Tibial nerve (tissue), 4 donors: ENCODE data around the gene SSPN. TPM values are rescaled to one million over a fixed set of nuclear protein-coding genes. Genes with fewer than 3 reads are reported as not detected.

Experiments used
- DNase-seq, 2 donors: peaks; one replicate each; pipeline ENCODE4 v3.0.0-alpha.2; 2019; ENCODE audit warnings: low spot score in 2 of 2
- H3K27ac ChIP-seq, 4 donors: fragments of 200-600 bp; sonication (generic) in 3 of 4; one replicate each; pipeline ENCODE4 v1.5.1; 2017 to 2019; ENCODE audit warnings: mild to moderate bottlenecking in 1 of 4
- H3K27me3 ChIP-seq, 2 donors: fragments of 200-600 bp; sonication (generic) in 1 of 2; one replicate each; pipeline versions ENCODE4 v1.5.1 to v1.6.0; 2017 to 2019
- H3K36me3 ChIP-seq, 3 donors: fragments of 200-600 bp; sonication (generic); one replicate each; pipeline ENCODE4 v1.5.1; 2018 to 2019
- H3K4me1 ChIP-seq, 4 donors: fragments of 200-600 bp; sonication (generic) in 3 of 4; one replicate each; pipeline ENCODE4 v1.5.1; 2017 to 2019
- H3K4me3 ChIP-seq, 4 donors: fragments of 200-600 bp; sonication (generic) in 3 of 4; one replicate each; pipeline ENCODE4 v1.5.1; 2017 to 2019; ENCODE audit warnings: mild to moderate bottlenecking in 1 of 4, moderate library complexity in 1 of 4
- H3K9me3 ChIP-seq, 4 donors: fragments of 200-600 bp; sonication (generic) in 3 of 4; one replicate each; pipeline ENCODE4 v1.5.1; 2017 to 2019
- CTCF ChIP-seq, 5 experiments: fragments of 200-600 bp in 3 of 5; fragments of 450-650 bp in 2 of 5; sonication (generic) in 3 of 5; IDR thresholded peaks; one replicate each; pipeline ENCODE4 v1.5.1; 2016 to 2019; ENCODE audit warnings: antibody characterized with exemption in 5 of 5, mild to moderate bottlenecking in 3 of 5, moderate library complexity in 2 of 5
- EP300 ChIP-seq, 2 donors: sonication (generic); formaldehyde crosslinking; IDR thresholded peaks; one replicate each; pipeline ENCODE4 v1.6.1; 2017; ENCODE audit warnings: antibody characterized with exemption in 2 of 2, mild to moderate bottlenecking in 1 of 2
- POLR2A ChIP-seq, 2 donors: fragments of 450-650 bp; IDR thresholded peaks; one replicate each; pipeline ENCODE4 v1.6.1; 2017; ENCODE audit warnings: antibody characterized with exemption in 2 of 2, mild to moderate bottlenecking in 2 of 2, moderate library complexity in 2 of 2
- WGBS, 2 donors: methylation state at CpG; one replicate each; pipeline ENCODE4 v1.1.5; 2018; 5-methylcytosine and 5-hydroxymethylcytosine counted together
- total RNA-seq, 4 donors: library from RNA; depleted of rRNA; stranded (reverse); fragments of >200 nt; gene quantifications; one replicate each; pipeline ENCODE4 v1.1.0, GENCODE V29; 2016

The SSPN gene
- total RNA-seq, 4 donors from 2014 or later: 19.2 to 54.4 (median 45.2) TPM

GRCh38 chr12:26203167-26203780 is 7.9 kb downstream of the SSPN start:
- DNase-seq: no peak
- H3K27ac ChIP-seq: no peak overlapping the region
- no peaks in the 10 kb centered on the region for H3K27me3 ChIP-seq
- H3K36me3 ChIP-seq: no peaks in the 10 kb centered on the region
- no peaks in the 10 kb centered on the region for H3K9me3 ChIP-seq
- no peak for TF ChIP-seq POLR2A (IDR thresholded peaks at IDR 0.05)
- no peak for TF ChIP-seq CTCF (IDR thresholded peaks at IDR 0.05)
- no peak for TF ChIP-seq EP300 (IDR thresholded peaks at IDR 0.05)
- H3K4me1 ChIP-seq: peaks cover 0 to 41% (median 15%) of the 10 kb centered on the region in 4 donors
- no peak overlapping the region for H3K4me3 ChIP-seq
- 72 to 85% methylated on average over 4 of the region's 4 CpGs for WGBS, 2 donors

GRCh38 chr12:26204612-26205289 is 9.4 kb downstream of the SSPN start:
- Histone ChIP-seq H3K4me3 (no peak overlapping the region), H3K9me3 (no peaks in the 10 kb centered on the region), H3K27ac (peak overlapping the region in 2 of 4 donors; percentile 32 to 42), H3K36me3 (no peaks in the 10 kb centered on the region), H3K27me3 (no peaks in the 10 kb centered on the region), H3K4me1 (peaks cover 0 to 29% (median 14%) of the 10 kb centered on the region in 4 donors)
- TF ChIP-seq POLR2A (IDR thresholded peaks at IDR 0.05): no peak
- TF ChIP-seq CTCF (IDR thresholded peaks at IDR 0.05): no peak
- no peak for TF ChIP-seq EP300 (IDR thresholded peaks at IDR 0.05)
- DNase-seq: peak in 1 of 2 donors; percentile 59
- 40 to 41% methylated on average over 9 of the region's 9 CpGs for WGBS, 2 donors

- 53 to 67% methylated on average over 2 of the region's 2 CpGs for WGBS, 2 donors
- no peak for DNase-seq
- Histone ChIP-seq H3K27me3 (no peaks in the 10 kb centered on the region), H3K27ac (peak overlapping the region in 2 of 4 donors; percentile 32 to 42), H3K4me1 (peaks cover 0 to 26% (median 14%) of the 10 kb centered on the region in 4 donors), H3K9me3 (no peaks in the 10 kb centered on the region), H3K36me3 (no peaks in the 10 kb centered on the region), H3K4me3 (no peak overlapping the region)
- TF ChIP-seq POLR2A (IDR thresholded peaks at IDR 0.05) (no peak), EP300 (IDR thresholded peaks at IDR 0.05) (no peak), CTCF (IDR thresholded peaks at IDR 0.05) (no peak)
Measured at GRCh38 chr12:26205298-26205697, 9.9 kb downstream of the SSPN start.

GRCh38 chr12:26205941-26206340 is 10.6 kb downstream of the SSPN start:
- DNase-seq: no peak
- H3K9me3 ChIP-seq: no peaks in the 10 kb centered on the region
- no peak overlapping the region for H3K4me3 ChIP-seq
- no peaks in the 10 kb centered on the region for H3K27me3 ChIP-seq
- no peak for TF ChIP-seq POLR2A (IDR thresholded peaks at IDR 0.05)
- H3K27ac ChIP-seq: no peak overlapping the region
- H3K4me1 ChIP-seq: peaks cover 0 to 26% (median 14%) of the 10 kb centered on the region in 4 donors
- 47 to 65% methylated on average over 6 of the region's 6 CpGs for WGBS, 2 donors
- H3K36me3 ChIP-seq: no peaks in the 10 kb centered on the region

DNA sequence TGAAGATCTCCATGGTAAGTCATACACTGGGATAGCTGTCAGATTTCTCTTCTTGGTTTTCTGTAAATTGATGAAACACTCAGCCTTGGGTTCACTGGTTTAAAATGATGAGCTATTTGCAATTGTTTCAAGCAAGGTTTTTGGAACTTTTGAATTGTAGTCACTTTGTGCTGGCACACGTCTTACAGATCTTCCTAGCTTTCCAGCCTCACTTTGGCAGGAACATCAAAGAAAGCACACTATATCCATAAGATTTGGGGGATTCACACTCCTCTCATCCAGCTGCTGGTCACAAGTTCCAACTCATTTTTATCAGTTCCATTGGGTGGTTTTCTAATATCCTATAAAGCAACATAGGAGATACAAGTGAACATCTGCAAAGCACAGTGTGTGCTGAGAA is 16.0 kb downstream of the SSPN start:
- H3K27ac ChIP-seq: no peak overlapping the region
- H3K36me3 ChIP-seq: no peaks in the 10 kb centered on the region
- TF ChIP-seq POLR2A (IDR thresholded peaks at IDR 0.05) (no peak), CTCF (IDR thresholded peaks at IDR 0.05) (no peak), EP300 (IDR thresholded peaks at IDR 0.05) (no peak)

More for the DNA sequence above, 16.0 kb downstream of the SSPN start:
- H3K9me3 ChIP-seq: no peaks in the 10 kb centered on the region
- no peaks in the 10 kb centered on the region for H3K27me3 ChIP-seq
- DNase-seq: no peak
- WGBS, 2 donors: 72 to 85% methylated on average over 1 of the region's 1 CpG
- H3K4me1 ChIP-seq: peaks cover 0 to 31% (median 0%) of the 10 kb centered on the region in 4 donors
- H3K4me3 ChIP-seq: no peak overlapping the region
